Keratinocyte (primary cell): ENCODE data around the gene EIF2A.

Source experiments
- CTCF ChIP-seq, 3 experiments: IDR thresholded peaks in 1 of 3; conservative IDR thresholded peaks in 1 of 3; optimal IDR thresholded peaks in 1 of 3; 2 replicates in 2 of 3; 3 replicates in 1 of 3; pipeline versions ENCODE3 to v1.5.1; 2011; ENCODE audit warnings: low read length in 3 of 3, mild to moderate bottlenecking in 3 of 3, moderate library complexity in 2 of 3, control low read depth in 1 of 3, inconsistent platforms in 1 of 3; ENCODE audit not compliant: insufficient read depth in 2 of 3; ENCODE audit errors: extremely low read depth in 1 of 3
- EZH2 ChIP-seq: IDR thresholded peaks from one replicate; pipeline ENCODE4 v1.6.1; 2012; ENCODE audit warnings: inconsistent platforms, mild to moderate bottlenecking, low read length, moderate library complexity

DNA sequence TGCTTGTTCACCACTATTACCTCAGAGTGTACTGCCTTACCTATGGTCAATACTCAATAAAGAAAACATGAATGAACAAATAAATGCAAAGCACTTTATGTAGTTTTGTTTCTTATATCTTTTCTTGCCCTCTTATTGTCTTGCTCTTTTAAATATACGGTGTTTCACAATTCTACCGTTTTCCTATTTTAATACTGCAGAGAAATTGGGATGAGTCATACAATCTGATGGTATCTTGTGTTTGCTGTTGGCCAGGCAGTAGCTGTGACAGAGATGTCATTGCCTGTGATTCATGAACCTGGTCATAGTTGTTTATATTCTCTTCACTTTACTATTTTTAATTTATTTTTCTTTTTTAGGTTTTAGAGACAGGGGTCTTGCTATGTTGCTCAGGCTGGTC is 48.6 kb upstream of the EIF2A start:
- TF ChIP-seq CTCF (optimal IDR thresholded peaks at IDR 0.05 in 1 of 3, IDR thresholded peaks at IDR 0.05 in 1 of 3, conservative IDR thresholded peaks at IDR 0.05 in 1 of 3; ENCODE audit: extremely low read depth in 1 of 3, insufficient read depth in 2 of 3, low read length in 3 of 3) (no peak), EZH2 (no peak)
